Kidney epithelial cell (primary cell): Measurements from ENCODE around the gene SLC5A5. TPM values are rescaled to one million over a fixed set of nuclear protein-coding genes. Genes with fewer than 3 reads are reported as not detected.

Experiments
- DNase-seq: peaks from one replicate; pipeline ENCODE4 v3.0.0-alpha.2; 2010; ENCODE audit warnings: low read depth
- H3K27me3 ChIP-seq: 2 replicates; pipeline ENCODE4 v1.6.0; 2011; ENCODE audit warnings: low read length; ENCODE audit not compliant: control insufficient read depth, insufficient read depth
- H3K36me3 ChIP-seq: 2 replicates; pipeline ENCODE4 v1.5.1; 2011; ENCODE audit warnings: low read length; ENCODE audit not compliant: control insufficient read depth, insufficient read depth
- H3K4me3 ChIP-seq: 2 replicates; pipeline ENCODE4 v1.5.1; 2011; ENCODE audit warnings: low read depth, mild to moderate bottlenecking, control low read depth, low read length
- total RNA-seq: library from RNA; depleted of rRNA; stranded (reverse); fragments of >200 nt; gene quantifications from 2 replicates; pipeline ENCODE4 v1.2.3, GENCODE V29; 2015
- TF ChIP-seq, protein P1 (sequence below): IDR thresholded peaks from 2 replicates; pipeline ENCODE4 v1.5.1; 2011; ENCODE audit warnings: mild to moderate bottlenecking, moderate library complexity, low read length, control low read depth, inconsistent platforms; ENCODE audit not compliant: insufficient read depth, poor library complexity, severe bottlenecking

SLC5A5 gene
- total RNA-seq, 1 donor from 2014 or later, result 0.13 TPM

DNA sequence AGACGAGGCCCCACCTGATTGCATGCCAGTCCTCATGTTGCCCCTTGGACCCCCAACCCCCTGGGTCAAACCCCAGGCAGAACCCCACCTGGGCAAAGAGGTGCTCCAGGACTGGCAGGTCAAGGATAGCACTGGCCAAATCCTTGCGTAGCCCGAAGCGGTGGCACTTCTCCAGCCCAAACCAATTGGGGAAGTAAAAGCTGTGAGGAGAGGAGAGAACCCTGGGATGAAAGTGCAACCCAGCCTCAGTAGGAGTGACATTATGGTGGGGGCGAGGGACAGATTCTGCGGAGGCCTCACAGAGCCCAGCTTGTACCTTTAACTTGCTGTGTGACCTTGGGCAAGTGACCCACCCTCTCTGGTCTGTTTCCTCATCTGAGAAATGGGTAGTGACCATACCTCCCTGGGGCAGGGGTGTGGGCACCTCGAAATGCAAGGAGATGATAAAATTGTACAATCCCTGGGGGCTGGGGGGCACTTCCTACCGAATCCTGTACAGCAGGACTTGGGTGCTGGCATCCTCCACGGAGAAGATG is 28.4 kb upstream of the SLC5A5 start:
- no peak for DNase-seq
- TF ChIP-seq, protein P1, sequence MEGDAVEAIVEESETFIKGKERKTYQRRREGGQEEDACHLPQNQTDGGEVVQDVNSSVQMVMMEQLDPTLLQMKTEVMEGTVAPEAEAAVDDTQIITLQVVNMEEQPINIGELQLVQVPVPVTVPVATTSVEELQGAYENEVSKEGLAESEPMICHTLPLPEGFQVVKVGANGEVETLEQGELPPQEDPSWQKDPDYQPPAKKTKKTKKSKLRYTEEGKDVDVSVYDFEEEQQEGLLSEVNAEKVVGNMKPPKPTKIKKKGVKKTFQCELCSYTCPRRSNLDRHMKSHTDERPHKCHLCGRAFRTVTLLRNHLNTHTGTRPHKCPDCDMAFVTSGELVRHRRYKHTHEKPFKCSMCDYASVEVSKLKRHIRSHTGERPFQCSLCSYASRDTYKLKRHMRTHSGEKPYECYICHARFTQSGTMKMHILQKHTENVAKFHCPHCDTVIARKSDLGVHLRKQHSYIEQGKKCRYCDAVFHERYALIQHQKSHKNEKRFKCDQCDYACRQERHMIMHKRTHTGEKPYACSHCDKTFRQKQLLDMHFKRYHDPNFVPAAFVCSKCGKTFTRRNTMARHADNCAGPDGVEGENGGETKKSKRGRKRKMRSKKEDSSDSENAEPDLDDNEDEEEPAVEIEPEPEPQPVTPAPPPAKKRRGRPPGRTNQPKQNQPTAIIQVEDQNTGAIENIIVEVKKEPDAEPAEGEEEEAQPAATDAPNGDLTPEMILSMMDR, result no peak
- H3K36me3 ChIP-seq, result no peaks in the 10 kb centered on the region
- H3K27me3 ChIP-seq, result peaks cover 8% of the 10 kb centered on the region
- no peak overlapping the region for H3K4me3 ChIP-seq

DNA sequence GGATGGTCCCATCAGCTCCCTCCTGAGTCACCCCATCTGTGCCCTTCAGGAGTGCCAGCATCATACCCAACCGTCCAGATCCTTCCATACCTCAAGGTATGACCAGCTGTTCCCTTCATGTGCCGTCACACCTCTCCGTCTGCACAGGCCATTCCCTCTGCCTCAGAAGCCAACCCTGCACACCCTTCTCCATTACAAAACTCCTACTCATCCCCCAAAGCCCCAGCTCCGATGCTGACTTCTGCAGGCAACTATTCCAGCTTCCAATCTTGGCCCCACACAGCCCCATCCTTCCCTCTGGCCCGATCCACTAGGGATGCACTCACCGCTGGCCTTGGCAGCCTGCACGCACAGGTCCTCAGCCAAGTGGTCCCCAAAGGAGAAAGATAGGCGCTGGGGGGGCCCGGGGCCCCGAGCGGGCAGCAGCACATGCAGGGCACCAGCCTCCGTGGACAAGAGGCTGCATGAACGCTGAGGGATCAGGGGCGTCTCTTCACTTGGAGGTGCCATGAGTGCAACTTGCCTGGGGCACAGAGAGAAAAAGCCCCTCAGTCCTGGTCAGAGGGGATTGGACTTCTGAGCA is 27.7 kb upstream of the SLC5A5 start:
- Histone ChIP-seq H3K36me3 (no peaks in the 10 kb centered on the region), H3K27me3 (peaks cover 8% of the 10 kb centered on the region), H3K4me3 (no peak overlapping the region)
- DNase-seq, result no peak
- TF ChIP-seq, protein P1, result no peak

DNA sequence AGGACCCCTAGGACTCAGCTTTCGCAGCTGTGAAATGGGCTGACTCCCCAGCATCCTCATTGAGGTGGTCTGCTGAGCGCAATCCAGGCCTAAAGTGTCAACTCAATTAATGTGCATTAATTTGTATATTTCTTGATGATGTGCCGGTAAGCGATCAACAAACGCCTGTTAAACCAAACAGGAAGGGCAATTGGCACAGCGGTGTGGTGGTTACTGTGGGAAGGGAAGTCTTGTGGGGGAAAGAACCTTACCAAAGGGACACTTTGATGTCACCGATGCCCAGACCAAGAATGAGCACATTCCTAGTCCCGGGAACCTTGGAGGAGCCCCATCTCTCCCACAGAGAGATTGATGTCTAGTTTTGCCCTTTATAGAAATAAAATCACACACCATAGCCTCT is 25.6 kb upstream of the SLC5A5 start:
- no peak for DNase-seq
- TF ChIP-seq, protein P1, result no peak
- Histone ChIP-seq H3K4me3 (no peak overlapping the region), H3K27me3 (peaks cover 4% of the 10 kb centered on the region), H3K36me3 (no peaks in the 10 kb centered on the region)

DNA sequence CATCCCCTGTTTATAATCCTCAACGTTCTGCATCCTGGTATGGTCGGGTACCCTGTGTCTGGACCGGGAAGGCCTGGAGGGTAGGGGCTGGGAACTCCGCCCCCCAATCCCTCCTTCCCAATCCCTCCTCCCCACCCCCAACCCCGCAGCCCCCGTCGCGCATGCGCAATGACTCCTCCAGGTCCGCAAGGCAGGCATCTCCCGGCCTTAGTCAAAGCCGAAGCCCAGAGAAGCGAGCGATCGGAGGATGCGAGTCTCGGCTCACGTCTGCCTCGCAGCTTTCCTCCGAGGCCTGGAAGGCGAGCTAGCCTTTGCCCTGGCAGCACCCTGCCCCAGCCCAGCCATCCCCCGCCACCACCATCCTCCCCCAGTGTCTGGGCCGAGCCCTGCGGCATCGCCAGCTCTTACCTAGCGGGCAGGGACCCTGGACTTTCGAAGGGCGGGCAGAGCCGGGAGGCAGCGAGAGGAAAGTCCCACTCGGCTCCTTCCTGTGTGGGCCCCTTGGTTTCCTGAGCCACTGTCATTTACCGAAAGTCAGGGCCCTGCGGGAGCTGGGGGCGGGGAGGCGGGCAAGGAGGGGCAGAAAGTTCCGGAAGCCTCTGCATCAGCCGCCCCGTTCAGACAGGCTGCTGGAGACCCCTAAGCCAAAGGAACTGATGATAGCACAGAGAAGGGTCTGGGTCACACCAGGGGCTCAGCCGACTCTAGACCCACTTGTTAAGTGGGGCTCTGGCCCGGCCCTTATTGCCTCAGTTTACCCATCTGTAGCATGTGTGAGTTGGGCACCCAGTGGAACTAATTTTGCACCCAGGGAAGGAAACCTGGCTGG is 24.0 kb upstream of the SLC5A5 start, which contains the start of gene JAK3:
Gene JAK3 (minus strand): TSS at position 445 of the 829 bp plus-strand sequence. CDS start 3,565 bp downstream, outside the sequence.
- peak within 1 kb of the TSS; percentile 26 for H3K4me3 ChIP-seq
- TF ChIP-seq, protein P1, result no peak
- no peaks in the 10 kb centered on the region for H3K36me3 ChIP-seq
- no peaks in the 10 kb centered on the region for H3K27me3 ChIP-seq
- DNase-seq, result no peak

DNA sequence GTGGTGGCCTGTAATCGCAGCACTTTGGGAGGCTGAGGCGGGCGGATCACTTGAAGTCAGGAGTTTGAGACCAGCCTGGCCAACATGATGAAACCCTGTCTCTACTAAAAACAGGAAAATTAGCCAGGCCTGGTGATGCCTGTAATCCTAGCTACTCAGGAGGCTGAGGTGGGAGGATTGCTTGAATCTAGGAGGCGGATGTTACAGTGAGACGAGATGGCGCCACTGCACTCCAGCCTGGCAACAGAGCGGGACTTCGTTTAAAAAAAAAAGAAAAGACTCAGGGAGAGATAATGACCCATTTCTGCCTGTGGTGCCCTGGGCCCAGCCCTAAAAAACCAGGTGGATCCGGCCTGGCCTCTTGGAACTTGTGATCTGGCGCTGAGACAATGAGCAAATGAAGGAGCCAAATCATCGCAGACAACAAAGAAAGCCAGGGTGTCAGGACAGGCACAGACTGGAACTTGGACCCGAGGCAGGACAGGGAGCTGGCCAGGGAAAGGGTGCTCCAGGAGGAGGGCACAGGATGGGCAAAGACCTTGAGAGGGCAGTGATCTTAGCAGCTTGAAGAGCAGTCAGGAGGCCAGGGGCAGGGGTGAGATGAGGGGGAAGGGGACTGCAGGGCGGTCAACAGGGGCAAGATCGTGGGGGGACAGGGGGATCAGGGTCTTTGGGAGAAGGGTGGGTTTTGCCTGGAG is 23.0 kb upstream of the SLC5A5 start:
- TF ChIP-seq, protein P1, result no peak
- Histone ChIP-seq H3K4me3 (no peak overlapping the region), H3K36me3 (no peaks in the 10 kb centered on the region), H3K27me3 (no peaks in the 10 kb centered on the region)
- DNase-seq, result no peak
